ENCODE data around the gene PORCN.

- TF ChIP-seq CTCF (IDR thresholded peaks at IDR 0.05) (no peak), POLR2A (IDR thresholded peaks at IDR 0.05) (peak; percentile 21 to 75 (median 67))
Measured at GRCh38 chrX:48475774-48476577, 32.8 kb upstream of the PORCN start, which contains the start of gene FTSJ1.

All from body of pancreas (tissue), 4 donors.